Trophoblast cell (in vitro differentiated cells and primary cell): ENCODE results near the gene TNS3.

Experiments used
- DNase-seq, 2 donors: peaks; one replicate each; pipeline ENCODE4 v3.0.0-alpha.2; 2016
- H2AFZ ChIP-seq: 2 replicates; pipeline ENCODE4 v1.6.1; 2013; ENCODE audit warnings: low read length, moderate library complexity, mild to moderate bottlenecking; ENCODE audit not compliant: insufficient read depth, poor library complexity
- H2AK5ac ChIP-seq: 2 replicates; pipeline ENCODE4 v1.6.1; 2013; ENCODE audit warnings: mild to moderate bottlenecking, low read length
- H2BK120ac ChIP-seq: 2 replicates; pipeline ENCODE4 v1.6.1; 2013; ENCODE audit warnings: low read length, mild to moderate bottlenecking, moderate library complexity; ENCODE audit not compliant: insufficient read depth, poor library complexity
- H2BK12ac ChIP-seq: 2 replicates; pipeline ENCODE4 v1.6.1; 2013; ENCODE audit warnings: mild to moderate bottlenecking, low read length, moderate library complexity
- H2BK5ac ChIP-seq: 2 replicates; pipeline ENCODE4 v1.6.1; 2013; ENCODE audit warnings: low read length, low read depth, moderate library complexity, mild to moderate bottlenecking; ENCODE audit not compliant: poor library complexity
- H3K14ac ChIP-seq: 2 replicates; pipeline ENCODE4 v1.6.1; 2013; ENCODE audit warnings: mild to moderate bottlenecking, low read length
- H3K18ac ChIP-seq: 2 replicates; pipeline ENCODE4 v1.6.1; 2013; ENCODE audit warnings: mild to moderate bottlenecking, low read length
- H3K23ac ChIP-seq: 2 replicates; pipeline ENCODE4 v1.6.1; 2013; ENCODE audit warnings: low read length
- H3K27ac ChIP-seq: 2 replicates; pipeline ENCODE4 v1.5.1; 2013; ENCODE audit warnings: low read depth, mild to moderate bottlenecking, inconsistent platforms, low read length, moderate library complexity
- H3K27me3 ChIP-seq: 2 replicates; pipeline ENCODE4 v1.6.1; 2013; ENCODE audit warnings: inconsistent platforms, mild to moderate bottlenecking, low read length, moderate library complexity; ENCODE audit not compliant: insufficient read depth
- H3K36me3 ChIP-seq, 2 experiments: 1 replicate in 1 of 2; 2 replicates in 1 of 2; pipeline ENCODE4 v1.6.1; 2013; ENCODE audit warnings: low read length in 2 of 2, mild to moderate bottlenecking in 2 of 2, moderate library complexity in 1 of 2; ENCODE audit not compliant: insufficient read depth in 2 of 2, control insufficient read depth in 1 of 2
- H3K4ac ChIP-seq: 2 replicates; pipeline ENCODE4 v1.6.1; 2013; ENCODE audit warnings: low read depth, mild to moderate bottlenecking, low read length, moderate library complexity
- H3K4me1 ChIP-seq, 2 experiments: 1 replicate in 1 of 2; 2 replicates in 1 of 2; pipeline ENCODE4 v1.6.1; 2013; ENCODE audit warnings: low read length in 2 of 2, mild to moderate bottlenecking in 2 of 2, moderate library complexity in 1 of 2; ENCODE audit not compliant: insufficient read depth in 2 of 2, control insufficient read depth in 1 of 2
- H3K4me2 ChIP-seq: 2 replicates; pipeline ENCODE4 v1.6.1; 2013; ENCODE audit warnings: inconsistent platforms, mild to moderate bottlenecking, low read length, moderate library complexity
- H3K4me3 ChIP-seq: 2 replicates; pipeline ENCODE4 v1.5.1; 2013; ENCODE audit warnings: mild to moderate bottlenecking, low read depth, low read length, inconsistent platforms
- H3K79me1 ChIP-seq: one replicate; pipeline ENCODE4 v1.6.1; 2013; ENCODE audit warnings: low read length
- H3K79me2 ChIP-seq: 2 replicates; pipeline ENCODE4 v1.6.1; 2013; ENCODE audit warnings: low read length, mild to moderate bottlenecking; ENCODE audit not compliant: control insufficient read depth, insufficient read depth, poor library complexity
- H3K9ac ChIP-seq: 2 replicates; pipeline ENCODE4 v1.6.1; 2013; ENCODE audit warnings: mild to moderate bottlenecking, low read length
- H3K9me3 ChIP-seq: 2 replicates; pipeline ENCODE4 v1.6.1; 2013; ENCODE audit warnings: low read depth, mild to moderate bottlenecking, control low read depth, inconsistent platforms, low read length; ENCODE audit not compliant: insufficient read depth
- H4K12ac ChIP-seq: 2 replicates; pipeline ENCODE4 v1.6.1; 2013; ENCODE audit warnings: low read depth, mild to moderate bottlenecking, low read length, moderate library complexity
- H4K8ac ChIP-seq: 2 replicates; pipeline ENCODE4 v1.6.1; 2013; ENCODE audit warnings: low read depth, mild to moderate bottlenecking, low read length, moderate library complexity
- H4K91ac ChIP-seq: one replicate; pipeline ENCODE4 v1.6.1; 2013; ENCODE audit warnings: low read depth, mild to moderate bottlenecking, low read length, moderate library complexity
- WGBS: extraction: QIAGEN DNeasy Blood & Tissue Kit; methylation state at CpG from one replicate; pipeline ENCODE4 v1.1.7; 2013; ENCODE audit warnings: missing lambda C conversion rate; ENCODE audit not compliant: insufficient read length, insufficient coverage; ENCODE audit errors: extremely low coverage; 5-methylcytosine and 5-hydroxymethylcytosine counted together

TNS3 gene

GRCh38 chr7:47303014-47303694 lies 278.8 kb downstream of the TNS3 start:
- H3K9me3 ChIP-seq: peaks cover 3% of the 10 kb centered on the region
- no peak overlapping the region for H3K23ac ChIP-seq
- H3K27ac ChIP-seq: no peak overlapping the region
- H2BK120ac ChIP-seq: no peak overlapping the region
- no peak overlapping the region for H3K14ac ChIP-seq
- no peak overlapping the region for H3K18ac ChIP-seq
- no peak overlapping the region for H2BK5ac ChIP-seq
- H4K12ac ChIP-seq: no peak overlapping the region
- H3K79me1 ChIP-seq: peaks cover 6% of the 10 kb centered on the region
- no peak overlapping the region for H2AK5ac ChIP-seq
- H3K9ac ChIP-seq: no peak overlapping the region
- WGBS: no CpG with 5 or more reads among the region's 30 CpGs
- H3K27me3 ChIP-seq: no peaks in the 10 kb centered on the region
- no peak overlapping the region for H2AFZ ChIP-seq
- DNase-seq: no peak
- H3K4me1 ChIP-seq: peaks cover 7 to 9% of the 10 kb centered on the region in 2 experiments
- no peak overlapping the region for H3K4me2 ChIP-seq
- H3K4me3 ChIP-seq: no peak overlapping the region
- H2BK12ac ChIP-seq: no peak overlapping the region
- peaks cover 52 to 57% of the 10 kb centered on the region in 2 experiments for H3K36me3 ChIP-seq
- no peak overlapping the region for H4K8ac ChIP-seq
- H3K4ac ChIP-seq: no peak overlapping the region
- H4K91ac ChIP-seq: no peak overlapping the region
- no peaks in the 10 kb centered on the region for H3K79me2 ChIP-seq

GRCh38 chr7:47302560-47302959 lies 279.4 kb downstream of the TNS3 start:
- H2AFZ ChIP-seq: no peak overlapping the region
- no CpG with 5 or more reads among the region's 3 CpGs for WGBS
- no peak overlapping the region for H2BK120ac ChIP-seq

GRCh38 chr7:47301657-47302295 lies 280.1 kb downstream of the TNS3 start:
- H2BK5ac ChIP-seq: no peak overlapping the region
- H3K79me1 ChIP-seq: peaks cover 11% of the 10 kb centered on the region
- no peak overlapping the region for H3K18ac ChIP-seq
- H2BK12ac ChIP-seq: no peak overlapping the region
- no peaks in the 10 kb centered on the region for H3K79me2 ChIP-seq
- no peak overlapping the region for H2AFZ ChIP-seq
- H3K4me2 ChIP-seq: no peak overlapping the region
- no peak overlapping the region for H3K4me3 ChIP-seq
- H2BK120ac ChIP-seq: no peak overlapping the region
- no peak overlapping the region for H4K8ac ChIP-seq
- H4K12ac ChIP-seq: no peak overlapping the region
- no peak overlapping the region for H4K91ac ChIP-seq
- no peak overlapping the region for H3K4ac ChIP-seq
- no peak overlapping the region for H3K14ac ChIP-seq
- H3K9ac ChIP-seq: no peak overlapping the region
- no CpG with 5 or more reads among the region's 10 CpGs for WGBS
- peaks cover 3% of the 10 kb centered on the region for H3K9me3 ChIP-seq
- peaks cover 11% of the 10 kb centered on the region in 2 experiments for H3K4me1 ChIP-seq
- no peaks in the 10 kb centered on the region for H3K27me3 ChIP-seq
- H3K36me3 ChIP-seq: peaks cover 61 to 67% of the 10 kb centered on the region in 2 experiments
- H2AK5ac ChIP-seq: no peak overlapping the region
- no peak overlapping the region for H3K23ac ChIP-seq
- no peak for DNase-seq
- H3K27ac ChIP-seq: no peak overlapping the region

More at GRCh38 chr7:47302560-47302959, 279.4 kb downstream of the TNS3 start:
- peaks cover 3% of the 10 kb centered on the region for H3K9me3 ChIP-seq
- no peak overlapping the region for H2AK5ac ChIP-seq
- no peak overlapping the region for H3K18ac ChIP-seq
- no peaks in the 10 kb centered on the region for H3K27me3 ChIP-seq
- no peak for DNase-seq
- peaks cover 8% of the 10 kb centered on the region for H3K79me1 ChIP-seq
- no peak overlapping the region for H2BK5ac ChIP-seq
- H3K4me1 ChIP-seq: peaks cover 9 to 11% of the 10 kb centered on the region in 2 experiments
- H3K9ac ChIP-seq: no peak overlapping the region
- H3K4me2 ChIP-seq: no peak overlapping the region
- no peak overlapping the region for H3K4me3 ChIP-seq
- no peak overlapping the region for H2BK12ac ChIP-seq
- H4K91ac ChIP-seq: no peak overlapping the region
- H3K14ac ChIP-seq: no peak overlapping the region
- H3K27ac ChIP-seq: no peak overlapping the region
- H4K12ac ChIP-seq: no peak overlapping the region
- H3K36me3 ChIP-seq: peaks cover 54 to 59% of the 10 kb centered on the region in 2 experiments
- H3K23ac ChIP-seq: no peak overlapping the region
- no peak overlapping the region for H4K8ac ChIP-seq
- no peak overlapping the region for H3K4ac ChIP-seq
- H3K79me2 ChIP-seq: no peaks in the 10 kb centered on the region

GRCh38 chr7:47301105-47301477 lies 280.8 kb downstream of the TNS3 start:
- no peak overlapping the region for H4K91ac ChIP-seq
- no peak overlapping the region for H4K8ac ChIP-seq
- peaks cover 3% of the 10 kb centered on the region for H3K9me3 ChIP-seq
- WGBS: no CpG with 5 or more reads among the region's 6 CpGs
- no peak overlapping the region for H2BK120ac ChIP-seq
- H3K79me2 ChIP-seq: no peaks in the 10 kb centered on the region
- H3K4me1 ChIP-seq: peaks cover 11% of the 10 kb centered on the region in 2 experiments
- H3K27ac ChIP-seq: no peak overlapping the region
- no peak overlapping the region for H3K4me2 ChIP-seq
- H2BK12ac ChIP-seq: no peak overlapping the region
- H3K4ac ChIP-seq: no peak overlapping the region
- no peak overlapping the region for H3K4me3 ChIP-seq
- H3K27me3 ChIP-seq: no peaks in the 10 kb centered on the region
- no peak overlapping the region for H2AFZ ChIP-seq
- H3K9ac ChIP-seq: no peak overlapping the region
- no peak overlapping the region for H4K12ac ChIP-seq
- DNase-seq: peak in 1 of 2 donors; percentile 36
- H3K23ac ChIP-seq: no peak overlapping the region
- no peak overlapping the region for H2BK5ac ChIP-seq
- H3K36me3 ChIP-seq: peaks cover 63 to 69% of the 10 kb centered on the region in 2 experiments
- peaks cover 11% of the 10 kb centered on the region for H3K79me1 ChIP-seq
- H3K14ac ChIP-seq: no peak overlapping the region
- no peak overlapping the region for H2AK5ac ChIP-seq
- no peak overlapping the region for H3K18ac ChIP-seq
